ENCODE measurements around the gene LRRFIP1.

The LRRFIP1 gene

DNA sequence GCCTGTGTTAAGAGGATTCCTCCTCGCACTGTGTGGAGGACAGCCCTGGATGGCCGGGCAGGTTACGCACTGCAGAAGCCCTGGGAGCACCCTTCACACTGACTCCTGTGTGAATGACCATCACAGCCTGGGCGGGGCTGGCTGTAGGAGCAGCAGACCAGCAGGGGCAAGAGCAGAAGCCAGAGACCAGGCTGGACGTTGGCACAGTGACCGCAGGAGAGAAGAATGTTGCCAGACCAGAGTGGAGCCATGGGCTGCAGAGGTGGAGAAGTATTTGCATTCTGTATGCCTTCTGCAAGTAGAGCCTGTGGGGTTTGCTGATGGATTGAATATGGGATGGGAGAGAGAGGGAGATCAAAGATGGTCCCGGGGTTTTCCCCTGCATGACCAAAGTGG is 23.1 kb downstream of the LRRFIP1 start:
- no peak for DNase-seq (ENCODE audit: low read depth)
- TF ChIP-seq, protein P1, sequence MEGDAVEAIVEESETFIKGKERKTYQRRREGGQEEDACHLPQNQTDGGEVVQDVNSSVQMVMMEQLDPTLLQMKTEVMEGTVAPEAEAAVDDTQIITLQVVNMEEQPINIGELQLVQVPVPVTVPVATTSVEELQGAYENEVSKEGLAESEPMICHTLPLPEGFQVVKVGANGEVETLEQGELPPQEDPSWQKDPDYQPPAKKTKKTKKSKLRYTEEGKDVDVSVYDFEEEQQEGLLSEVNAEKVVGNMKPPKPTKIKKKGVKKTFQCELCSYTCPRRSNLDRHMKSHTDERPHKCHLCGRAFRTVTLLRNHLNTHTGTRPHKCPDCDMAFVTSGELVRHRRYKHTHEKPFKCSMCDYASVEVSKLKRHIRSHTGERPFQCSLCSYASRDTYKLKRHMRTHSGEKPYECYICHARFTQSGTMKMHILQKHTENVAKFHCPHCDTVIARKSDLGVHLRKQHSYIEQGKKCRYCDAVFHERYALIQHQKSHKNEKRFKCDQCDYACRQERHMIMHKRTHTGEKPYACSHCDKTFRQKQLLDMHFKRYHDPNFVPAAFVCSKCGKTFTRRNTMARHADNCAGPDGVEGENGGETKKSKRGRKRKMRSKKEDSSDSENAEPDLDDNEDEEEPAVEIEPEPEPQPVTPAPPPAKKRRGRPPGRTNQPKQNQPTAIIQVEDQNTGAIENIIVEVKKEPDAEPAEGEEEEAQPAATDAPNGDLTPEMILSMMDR (conservative IDR thresholded peaks at IDR 0.05; ENCODE audit: low read length) = no peak
- H3K4me3 ChIP-seq (ENCODE audit: low read length) = no peak overlapping the region

- no peak for DNase-seq (ENCODE audit: low read depth)
- H3K4me3 ChIP-seq (ENCODE audit: low read length) = no peak overlapping the region
- TF ChIP-seq, protein P1 (conservative IDR thresholded peaks at IDR 0.05; ENCODE audit: low read length) = no peak
These were observed 24.4 kb downstream of the LRRFIP1 start for GRCh38 chr2:237651761-237652160.

- DNase-seq (ENCODE audit: low read depth) = no peak
- H3K4me3 ChIP-seq (ENCODE audit: low read length) = no peak overlapping the region
- TF ChIP-seq, protein P1 (conservative IDR thresholded peaks at IDR 0.05; ENCODE audit: low read length) = no peak
These were observed 24.8 kb downstream of the LRRFIP1 start for GRCh38 chr2:237652181-237652580.

GRCh38 chr2:237652854-237653253 is 25.5 kb downstream of the LRRFIP1 start:
- TF ChIP-seq, protein P1 (conservative IDR thresholded peaks at IDR 0.05; ENCODE audit: low read length) = no peak
- DNase-seq (ENCODE audit: low read depth) = no peak
- H3K4me3 ChIP-seq (ENCODE audit: low read length) = no peak overlapping the region

DNA sequence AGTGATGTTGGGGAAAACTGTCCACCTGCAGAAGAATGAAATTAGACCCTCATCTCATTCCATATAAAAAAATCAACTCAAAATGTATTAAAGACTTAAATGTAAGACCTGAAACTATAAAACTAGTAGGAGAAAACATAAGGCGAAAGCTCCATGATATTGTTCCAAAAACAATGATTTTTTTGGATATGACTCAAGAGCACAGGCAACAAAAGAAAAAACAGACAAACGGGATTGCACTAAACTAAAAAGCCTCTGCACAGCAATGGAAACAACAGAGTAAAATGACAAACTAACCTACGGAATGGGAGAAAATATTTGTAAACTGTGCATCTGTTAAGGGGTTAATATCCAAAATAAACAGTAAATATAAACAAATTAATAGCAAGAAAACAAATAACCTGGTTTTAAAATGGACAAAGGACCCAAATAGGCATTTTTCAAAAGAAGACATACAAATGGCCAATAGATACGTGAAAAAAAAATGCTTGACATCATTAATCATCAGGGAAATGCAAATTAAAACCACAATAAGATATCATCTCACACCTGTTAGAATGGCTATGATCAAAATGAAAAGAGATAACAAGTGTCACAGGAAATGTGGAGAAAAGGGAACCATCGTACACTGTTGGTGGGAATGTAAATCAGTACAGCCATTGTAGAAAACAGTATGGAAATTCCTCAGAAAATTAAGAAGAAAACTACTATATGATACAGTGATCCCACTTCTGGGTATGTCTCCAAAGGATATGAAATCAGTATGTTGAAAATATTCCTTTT is 26.6 kb downstream of the LRRFIP1 start:
- H3K4me3 ChIP-seq (ENCODE audit: low read length) = no peak overlapping the region
- DNase-seq (ENCODE audit: low read depth) = no peak
- TF ChIP-seq, protein P1 (conservative IDR thresholded peaks at IDR 0.05; ENCODE audit: low read length) = no peak

DNA sequence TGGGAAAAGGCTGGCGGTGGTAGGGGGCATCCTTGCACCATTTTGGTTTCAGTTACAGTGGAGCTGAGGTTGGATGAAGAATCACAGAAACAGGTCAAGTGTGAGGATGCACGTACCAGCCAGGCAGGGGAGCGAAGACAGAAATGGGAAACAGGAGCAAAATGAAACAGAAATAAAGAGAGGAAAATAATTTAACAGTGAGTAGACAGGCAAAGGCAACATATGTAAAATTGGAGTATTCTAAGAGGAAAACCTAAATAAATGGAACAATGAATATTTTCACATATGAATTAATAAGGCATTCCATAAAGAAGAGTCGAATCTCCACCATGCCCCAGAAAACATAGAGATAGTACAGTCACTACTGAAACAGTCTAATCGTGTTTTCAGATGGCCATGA is 29.7 kb downstream of the LRRFIP1 start:
- no peak for DNase-seq (ENCODE audit: low read depth)
- no peak overlapping the region for H3K4me3 ChIP-seq (ENCODE audit: low read length)
- TF ChIP-seq, protein P1 (conservative IDR thresholded peaks at IDR 0.05; ENCODE audit: low read length) = no peak

GRCh38 chr2:237660381-237660900 is 33.1 kb downstream of the LRRFIP1 start:
- no peak for DNase-seq (ENCODE audit: low read depth)
- TF ChIP-seq, protein P1 (conservative IDR thresholded peaks at IDR 0.05; ENCODE audit: low read length) = no peak
- no peak overlapping the region for H3K4me3 ChIP-seq (ENCODE audit: low read length)
